ENCODE data around the gene SLC25A33.

GRCh38 chr1:9631613-9632012 lies 92.3 kb downstream of the SLC25A33 start:
- TF ChIP-seq, protein P1, sequence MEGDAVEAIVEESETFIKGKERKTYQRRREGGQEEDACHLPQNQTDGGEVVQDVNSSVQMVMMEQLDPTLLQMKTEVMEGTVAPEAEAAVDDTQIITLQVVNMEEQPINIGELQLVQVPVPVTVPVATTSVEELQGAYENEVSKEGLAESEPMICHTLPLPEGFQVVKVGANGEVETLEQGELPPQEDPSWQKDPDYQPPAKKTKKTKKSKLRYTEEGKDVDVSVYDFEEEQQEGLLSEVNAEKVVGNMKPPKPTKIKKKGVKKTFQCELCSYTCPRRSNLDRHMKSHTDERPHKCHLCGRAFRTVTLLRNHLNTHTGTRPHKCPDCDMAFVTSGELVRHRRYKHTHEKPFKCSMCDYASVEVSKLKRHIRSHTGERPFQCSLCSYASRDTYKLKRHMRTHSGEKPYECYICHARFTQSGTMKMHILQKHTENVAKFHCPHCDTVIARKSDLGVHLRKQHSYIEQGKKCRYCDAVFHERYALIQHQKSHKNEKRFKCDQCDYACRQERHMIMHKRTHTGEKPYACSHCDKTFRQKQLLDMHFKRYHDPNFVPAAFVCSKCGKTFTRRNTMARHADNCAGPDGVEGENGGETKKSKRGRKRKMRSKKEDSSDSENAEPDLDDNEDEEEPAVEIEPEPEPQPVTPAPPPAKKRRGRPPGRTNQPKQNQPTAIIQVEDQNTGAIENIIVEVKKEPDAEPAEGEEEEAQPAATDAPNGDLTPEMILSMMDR (IDR thresholded peaks at IDR 0.05) = no peak
- TF ChIP-seq POLR2A (IDR thresholded peaks at IDR 0.05) = no peak

All from Peyer's patch (tissue), 4 donors.